Uterus (tissue), 2 donors: Measurements from ENCODE around the gene FUT2.

Source experiments
- CTCF ChIP-seq, 4 experiments: fragments of 200-600 bp in 2 of 4; fragments of 450-650 bp in 2 of 4; sonication (generic) in 2 of 4; IDR thresholded peaks; one replicate each; pipeline ENCODE4 v1.5.1; 2016 to 2019; ENCODE audit warnings: antibody characterized with exemption in 4 of 4, mild to moderate bottlenecking in 2 of 4, moderate library complexity in 1 of 4
- POLR2A ChIP-seq, 2 donors: fragments of 450-650 bp; IDR thresholded peaks; one replicate each; pipeline ENCODE4 v1.6.1; 2016; ENCODE audit warnings: antibody characterized with exemption in 2 of 2, mild to moderate bottlenecking in 1 of 2, moderate library complexity in 1 of 2

- TF ChIP-seq POLR2A (IDR thresholded peaks at IDR 0.05): no peak
- no peak for TF ChIP-seq CTCF (IDR thresholded peaks at IDR 0.05)
Observed at GRCh38 chr19:48660852-48661710, 34.7 kb upstream of the FUT2 start.
